LHCN-M2 (cell line): ENCODE measurements around the gene CD1E. TPM values are rescaled to one million over a fixed set of nuclear protein-coding genes. Genes with fewer than 3 reads are reported as not detected.
"Not testable (repeated sequence)": the region's sequence is repeated elsewhere in the genome, so short reads cannot be mapped to it uniquely, and the experiment has no call there.

Experiments used
- DNase-seq: peaks from one replicate; pipeline ENCODE4 v3.0.0-alpha.2; 2012; ENCODE audit warnings: low read depth
- polyA plus RNA-seq: library from polyadenylated mRNA; unstranded; fragments of >200 nt; gene quantifications from one replicate; pipeline ENCODE4 v1.2.1, GENCODE V29; 2012; ENCODE audit warnings: missing spikeins
- total RNA-seq: library from RNA; depleted of rRNA; stranded (reverse); fragments of >200 nt; gene quantifications from 2 replicates; pipeline ENCODE4 v1.2.3, GENCODE V29; 2014; rRNA removed

Gene CD1E
- total RNA-seq: not detected in 2 replicates
- not detected for polyA plus RNA-seq

DNA sequence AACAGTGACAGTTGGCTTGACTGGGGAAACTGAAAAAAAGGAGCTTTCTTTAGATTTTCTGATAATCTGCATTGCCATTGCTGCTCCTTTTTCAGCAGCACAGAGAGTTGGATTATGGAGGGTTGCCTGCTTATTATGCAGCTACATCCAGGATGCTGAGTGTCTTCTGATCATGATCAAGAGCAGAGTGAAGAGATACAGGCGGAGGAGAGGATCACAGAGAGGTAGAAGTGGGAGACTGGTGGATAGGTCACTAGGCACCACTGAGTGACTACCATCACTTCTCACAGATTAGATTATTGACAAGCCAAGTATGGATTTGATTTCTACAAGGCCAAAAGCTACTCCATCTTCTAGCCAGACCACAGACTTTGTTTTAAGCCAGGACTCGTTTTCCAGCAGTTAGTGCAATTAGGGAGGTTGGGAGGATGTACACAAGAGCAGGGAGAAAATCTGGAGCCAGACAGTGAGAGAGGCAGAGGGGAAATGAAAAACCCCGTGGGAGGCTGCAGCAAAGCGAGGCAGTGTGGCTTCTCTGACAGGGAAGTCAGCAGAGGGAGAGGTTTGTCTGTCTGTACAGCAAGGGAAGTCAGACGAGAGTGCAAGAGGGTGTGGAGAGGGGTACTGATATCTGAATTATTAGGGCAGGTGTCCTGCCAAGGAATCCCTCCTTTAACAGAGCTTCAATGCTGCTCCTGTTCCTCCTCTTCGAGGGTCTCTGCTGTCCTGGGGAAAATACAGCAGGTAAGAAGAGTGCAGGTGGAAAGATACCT lies at the start of gene CD1E:
TSS of gene CD1E (plus strand) at position 592 of the 773 bp plus-strand sequence. CDS start at position 687, 95 bp downstream.
- no peak for DNase-seq

DNA sequence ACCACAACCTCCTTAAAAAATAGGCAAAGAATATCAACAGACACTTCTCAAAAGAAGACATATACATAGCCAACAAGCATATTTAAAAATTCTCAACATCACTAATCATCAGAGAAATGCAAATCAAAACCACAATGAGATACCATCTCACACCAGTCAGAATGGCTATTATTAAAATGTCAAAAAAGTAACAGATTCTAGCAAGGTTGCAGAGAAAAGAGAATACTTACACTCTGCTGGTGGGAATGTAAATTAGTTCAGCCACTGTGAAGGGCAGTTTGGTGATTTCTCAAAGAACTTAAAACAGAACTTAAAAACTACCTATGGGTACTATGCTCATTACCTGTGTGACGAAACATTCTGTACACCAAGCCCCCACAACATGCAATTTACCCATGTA lies 43.1 kb upstream of the CD1E start:
- no peak for DNase-seq

- DNase-seq: no peak
Observed at GRCh38 chr1:158311066-158311465, 42.6 kb upstream of the CD1E start.

GRCh38 chr1:158323866-158324265 lies 29.8 kb upstream of the CD1E start:
- no peak for DNase-seq

- no peak for DNase-seq
Observed at GRCh38 chr1:158324395-158324794, 29.3 kb upstream of the CD1E start.

- no peak for DNase-seq
Observed at GRCh38 chr1:158327481-158327880, 26.2 kb upstream of the CD1E start.

DNA sequence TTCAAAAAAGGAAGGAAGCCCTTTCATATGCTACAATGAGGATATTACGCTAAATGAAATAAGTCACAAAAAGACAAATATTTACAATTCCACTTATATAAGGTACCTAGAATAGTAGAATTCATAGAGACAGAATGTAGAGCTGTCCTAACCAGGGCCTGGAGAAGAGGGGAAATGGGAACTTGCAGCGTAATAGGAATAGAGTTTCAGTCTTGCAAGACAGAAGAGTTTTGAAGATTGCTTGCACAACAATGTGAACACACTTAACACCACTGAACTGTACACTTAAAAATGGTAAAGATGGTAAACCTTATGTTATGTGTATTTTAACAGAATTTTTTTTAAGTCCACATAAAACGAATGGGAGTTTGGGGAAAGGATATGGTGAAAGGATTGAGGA lies 25.3 kb upstream of the CD1E start:
- DNase-seq: no peak

GRCh38 chr1:158329300-158329699 lies 24.4 kb upstream of the CD1E start:
- no peak for DNase-seq

DNA sequence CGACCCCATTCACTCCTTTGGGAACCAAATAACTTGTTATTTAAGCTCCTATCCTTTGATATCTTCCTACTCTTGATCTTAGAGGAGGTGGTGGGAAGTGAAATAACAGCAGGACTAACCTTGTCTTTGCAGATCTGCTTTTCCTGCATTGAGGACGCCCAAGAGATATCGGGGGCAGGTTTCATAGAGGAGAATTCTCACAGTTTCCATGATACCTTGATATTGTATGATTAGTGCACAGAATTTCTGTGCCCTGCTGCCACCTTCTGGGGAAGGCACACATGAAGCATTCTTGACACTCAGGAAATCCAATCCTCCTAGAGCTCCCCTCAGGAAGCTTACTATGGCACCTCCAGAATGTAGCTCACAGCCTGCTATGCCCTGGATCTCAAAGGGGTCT lies 24.0 kb upstream of the CD1E start:
- no peak for DNase-seq

DNA sequence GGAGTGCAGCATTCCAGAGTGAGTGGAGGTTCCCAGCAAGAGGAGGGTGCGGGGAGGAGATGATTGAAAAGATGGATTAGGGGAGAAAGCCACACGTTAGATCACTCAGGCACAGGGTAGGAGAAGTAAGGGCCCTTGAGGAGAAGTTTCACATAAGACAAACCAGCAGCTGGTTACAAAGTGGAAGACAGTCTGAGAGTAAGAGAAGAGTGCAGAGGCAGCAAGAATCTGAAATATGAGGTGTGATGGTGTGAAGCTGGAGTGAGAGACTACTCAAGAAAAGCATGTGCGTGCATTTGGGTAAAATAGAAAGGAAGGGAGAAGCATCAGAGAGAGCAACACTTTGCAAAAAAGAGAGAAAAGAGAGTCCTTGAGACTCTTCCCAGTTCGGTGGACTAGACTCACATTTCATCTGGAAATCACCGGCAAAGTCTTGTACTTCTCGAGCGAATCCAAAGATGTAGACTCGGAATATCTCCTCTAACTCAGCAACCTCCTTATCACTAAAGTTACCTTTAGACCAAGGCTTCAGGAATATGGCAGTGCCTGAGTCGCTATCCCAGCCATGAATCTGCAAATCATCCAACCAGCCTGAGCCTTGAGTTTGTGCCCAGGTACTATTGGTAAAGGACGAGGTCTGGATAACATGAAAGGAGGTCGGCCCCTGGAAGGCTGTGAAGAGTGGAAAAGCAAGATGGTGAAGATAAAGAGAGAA lies 23.1 kb upstream of the CD1E start:
- no peak for DNase-seq

- no peak for DNase-seq
Observed at GRCh38 chr1:158331106-158331425, 22.6 kb upstream of the CD1E start.

- no peak for DNase-seq
Observed at GRCh38 chr1:158331481-158332150, 22.1 kb upstream of the CD1E start, which contains the start of gene CD1B. Gene CD1B (minus strand): TSS chr1:158331531. CDS start chr1:158331423, 108 bp downstream.

GRCh38 chr1:158333405-158334155 lies 20.1 kb upstream of the CD1E start:
- DNase-seq: no peak

DNA sequence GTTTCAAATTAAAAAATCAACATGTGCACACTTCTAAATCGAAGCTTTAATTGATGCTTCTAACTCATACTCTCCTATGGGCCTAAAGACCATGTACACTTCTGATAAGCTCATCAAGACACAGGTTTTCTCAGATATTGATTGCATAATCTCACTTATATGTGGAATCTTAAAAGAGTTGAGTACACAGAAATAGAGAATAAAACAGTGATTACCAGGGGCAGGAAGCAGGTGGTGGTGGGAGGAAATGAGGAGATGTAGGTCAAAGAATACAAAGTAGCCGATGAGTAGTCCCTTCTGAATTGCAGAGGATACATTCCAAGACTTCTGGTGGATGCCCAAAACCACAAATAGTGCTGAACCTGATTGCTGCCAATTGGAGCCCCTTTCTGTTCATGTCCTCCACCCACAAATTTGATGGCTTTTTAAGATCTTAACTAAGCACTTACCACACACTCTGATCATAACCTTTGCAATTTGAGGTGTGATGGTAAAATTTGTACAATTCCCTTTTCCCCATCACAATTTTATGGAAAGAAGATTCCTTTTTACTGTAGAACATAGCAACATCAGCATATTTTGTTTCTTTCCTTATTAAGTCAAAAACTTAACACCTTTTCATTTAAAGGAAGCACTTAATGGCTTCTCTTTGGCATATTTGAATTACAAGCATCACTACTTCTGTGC lies 19.0 kb upstream of the CD1E start:
- no peak for DNase-seq

DNA sequence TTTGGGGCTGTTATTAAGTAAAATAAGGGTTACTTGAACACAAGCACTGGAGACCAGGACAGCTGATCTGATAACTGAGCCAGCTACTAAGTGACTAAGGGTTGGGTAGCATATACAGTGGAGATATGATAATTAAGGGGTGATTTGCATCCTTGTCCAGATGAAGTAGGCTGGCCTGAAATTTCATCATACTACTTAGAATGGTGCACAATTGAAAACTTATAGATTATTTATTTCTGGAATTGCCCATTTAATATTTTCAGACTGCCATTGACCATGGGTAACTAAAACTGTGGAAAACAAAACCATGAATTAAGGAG lies 18.5 kb upstream of the CD1E start:
- no peak for DNase-seq

GRCh38 chr1:158336413-158336812 lies 17.3 kb upstream of the CD1E start:
- not testable (repeated sequence) for DNase-seq

- DNase-seq: not testable (repeated sequence)
Observed at GRCh38 chr1:158348946-158349345, 4.7 kb upstream of the CD1E start.

- no peak for DNase-seq
Observed at GRCh38 chr1:158354255-158354654, 561 bp downstream of the CD1E start.

GRCh38 chr1:158355773-158356285 lies 2.1 kb downstream of the CD1E start:
- no peak for DNase-seq

DNA sequence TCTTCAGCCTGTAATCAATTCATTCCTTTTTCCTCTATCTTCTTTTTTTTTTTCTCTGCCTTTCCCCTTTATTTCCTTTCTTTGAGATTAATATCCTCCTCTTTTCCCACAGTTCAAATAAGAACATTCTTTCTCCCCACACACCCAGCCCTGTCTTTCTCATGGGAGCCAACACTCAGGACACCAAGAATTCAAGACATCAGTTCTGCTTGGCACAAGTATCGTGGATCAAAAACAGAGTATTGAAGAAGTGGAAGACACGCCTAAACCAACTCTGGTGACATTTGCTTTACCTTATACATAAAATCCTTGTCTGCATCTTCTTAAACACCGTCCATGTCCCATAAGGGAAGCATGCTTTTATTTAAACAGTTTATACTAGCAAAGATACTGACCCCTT lies 2.9 kb downstream of the CD1E start:
- DNase-seq: no peak

GRCh38 chr1:158357441-158357840 lies 3.7 kb downstream of the CD1E start:
- no peak for DNase-seq
